ENCODE data around the gene ERN2. TPM values are rescaled to one million over a fixed set of nuclear protein-coding genes. Genes with fewer than 3 reads are reported as not detected.
A peak's percentile ranks its signal among the peaks of the same experiment; 100 is the strongest.

The ERN2 gene
- total RNA-seq, 2 experiments from 2014 or later: not detected

- H3K9me3 Mint-ChIP-seq: no peaks in the 10 kb centered on the region
- peaks cover 42% of the 10 kb centered on the region for H3K36me3 Mint-ChIP-seq
- H3K27me3 Mint-ChIP-seq: no peaks in the 10 kb centered on the region
- peak overlapping the region; percentile 93 for H3K4me3 Mint-ChIP-seq
- DNase-seq: no peak
- H3K27ac Mint-ChIP-seq: no peak overlapping the region
- peaks cover 9% of the 10 kb centered on the region for H3K4me1 Mint-ChIP-seq
Observed at GRCh38 chr16:23679986-23680336, 33.1 kb downstream of the ERN2 start.

- DNase-seq: peak; percentile 17
- Mint-ChIP-seq H3K4me3 (peak overlapping the region; percentile 93), H3K36me3 (peaks cover 44% of the 10 kb centered on the region), H3K9me3 (no peaks in the 10 kb centered on the region), H3K27me3 (no peaks in the 10 kb centered on the region), H3K4me1 (peaks cover 9% of the 10 kb centered on the region), H3K27ac (peak overlapping the region; percentile 58)
Observed at GRCh38 chr16:23679274-23679985, 33.6 kb downstream of the ERN2 start.

GRCh38 chr16:23678430-23679273 lies 34.4 kb downstream of the ERN2 start, which contains the start of gene PLK1:
PLK1 (plus strand) TSS chr16:23678889; CDS start chr16:23678933, 44 bp downstream.
- H3K27ac Mint-ChIP-seq: peak within 1 kb of the TSS; percentile 72

GRCh38 chr16:23676924-23677480 lies 36.0 kb downstream of the ERN2 start:
- Mint-ChIP-seq H3K27me3 (no peaks in the 10 kb centered on the region), H3K9me3 (no peaks in the 10 kb centered on the region), H3K36me3 (peaks cover 33% of the 10 kb centered on the region), H3K4me1 (peaks cover 9% of the 10 kb centered on the region), H3K27ac (no peak overlapping the region), H3K4me3 (no peak overlapping the region)
- DNase-seq: no peak

More at GRCh38 chr16:23678430-23679273, 34.4 kb downstream of the ERN2 start, which contains the start of gene PLK1:
- H3K36me3 Mint-ChIP-seq: peaks cover 41% of the 10 kb centered on the region
- peak; percentile 86 for DNase-seq
- peaks cover 9% of the 10 kb centered on the region for H3K4me1 Mint-ChIP-seq
- no peaks in the 10 kb centered on the region for H3K27me3 Mint-ChIP-seq
- no peaks in the 10 kb centered on the region for H3K9me3 Mint-ChIP-seq
- H3K4me3 Mint-ChIP-seq: peak within 1 kb of the TSS; percentile 93

- no peak overlapping the region for H3K27ac Mint-ChIP-seq
- H3K36me3 Mint-ChIP-seq: peaks cover 32% of the 10 kb centered on the region
- H3K27me3 Mint-ChIP-seq: no peaks in the 10 kb centered on the region
- DNase-seq: no peak
- no peaks in the 10 kb centered on the region for H3K9me3 Mint-ChIP-seq
- H3K4me1 Mint-ChIP-seq: peaks cover 23% of the 10 kb centered on the region
- H3K4me3 Mint-ChIP-seq: no peak overlapping the region
Observed at GRCh38 chr16:23673971-23674614, 38.9 kb downstream of the ERN2 start.

- H3K27me3 Mint-ChIP-seq: no peaks in the 10 kb centered on the region
- peaks cover 22% of the 10 kb centered on the region for H3K4me1 Mint-ChIP-seq
- H3K27ac Mint-ChIP-seq: peak overlapping the region; percentile 56
- H3K9me3 Mint-ChIP-seq: no peaks in the 10 kb centered on the region
- peaks cover 39% of the 10 kb centered on the region for H3K36me3 Mint-ChIP-seq
- peak; percentile 54 for DNase-seq
- no peak overlapping the region for H3K4me3 Mint-ChIP-seq
Observed at GRCh38 chr16:23670137-23670776, 42.8 kb downstream of the ERN2 start.

- Mint-ChIP-seq H3K4me1 (peaks cover 22% of the 10 kb centered on the region), H3K36me3 (peaks cover 37% of the 10 kb centered on the region), H3K9me3 (no peaks in the 10 kb centered on the region), H3K4me3 (no peak overlapping the region), H3K27ac (no peak overlapping the region), H3K27me3 (no peaks in the 10 kb centered on the region)
- DNase-seq: no peak
Observed at GRCh38 chr16:23668873-23669272, 44.1 kb downstream of the ERN2 start.

- H3K4me3 Mint-ChIP-seq: no peak overlapping the region
- no peaks in the 10 kb centered on the region for H3K9me3 Mint-ChIP-seq
- no peak overlapping the region for H3K27ac Mint-ChIP-seq
- H3K27me3 Mint-ChIP-seq: no peaks in the 10 kb centered on the region
- peaks cover 22% of the 10 kb centered on the region for H3K4me1 Mint-ChIP-seq
- peaks cover 37% of the 10 kb centered on the region for H3K36me3 Mint-ChIP-seq
- DNase-seq: no peak
Observed at GRCh38 chr16:23668225-23668624, 44.8 kb downstream of the ERN2 start.

GRCh38 chr16:23667355-23667659 lies 45.7 kb downstream of the ERN2 start:
- no peak for DNase-seq
- Mint-ChIP-seq H3K27ac (no peak overlapping the region), H3K9me3 (no peaks in the 10 kb centered on the region), H3K27me3 (no peaks in the 10 kb centered on the region), H3K4me1 (peaks cover 22% of the 10 kb centered on the region), H3K4me3 (no peak overlapping the region), H3K36me3 (peaks cover 38% of the 10 kb centered on the region)

GRCh38 chr16:23666571-23667354 lies 46.3 kb downstream of the ERN2 start:
- peaks cover 22% of the 10 kb centered on the region for H3K4me1 Mint-ChIP-seq
- H3K4me3 Mint-ChIP-seq: no peak overlapping the region
- no peaks in the 10 kb centered on the region for H3K27me3 Mint-ChIP-seq
- peaks cover 41% of the 10 kb centered on the region for H3K36me3 Mint-ChIP-seq
- no peaks in the 10 kb centered on the region for H3K9me3 Mint-ChIP-seq
- no peak overlapping the region for H3K27ac Mint-ChIP-seq
- DNase-seq: no peak

- Mint-ChIP-seq H3K9me3 (no peaks in the 10 kb centered on the region), H3K4me1 (peaks cover 3% of the 10 kb centered on the region), H3K27ac (no peak overlapping the region), H3K27me3 (no peaks in the 10 kb centered on the region), H3K36me3 (peaks cover 36% of the 10 kb centered on the region), H3K4me3 (no peak overlapping the region)
- no peak for DNase-seq
Observed at GRCh38 chr16:23663918-23664317, 49.1 kb downstream of the ERN2 start.

- Mint-ChIP-seq H3K27me3 (no peaks in the 10 kb centered on the region), H3K4me1 (peaks cover 24% of the 10 kb centered on the region), H3K4me3 (no peak overlapping the region), H3K9me3 (no peaks in the 10 kb centered on the region), H3K27ac (no peak overlapping the region), H3K36me3 (peaks cover 44% of the 10 kb centered on the region)
- DNase-seq: no peak
Observed at GRCh38 chr16:23651943-23652468, 61.0 kb downstream of the ERN2 start.

- no peak for DNase-seq
- Mint-ChIP-seq H3K36me3 (peaks cover 55% of the 10 kb centered on the region), H3K27ac (no peak overlapping the region), H3K4me3 (no peak overlapping the region), H3K4me1 (peaks cover 31% of the 10 kb centered on the region), H3K9me3 (no peaks in the 10 kb centered on the region), H3K27me3 (no peaks in the 10 kb centered on the region)
Observed at GRCh38 chr16:23650674-23651416, 62.2 kb downstream of the ERN2 start.
